Right lobe of liver (tissue), 4 donors: Measurements from ENCODE around the gene OVCA2.

Experiments
- CTCF ChIP-seq, 4 donors: fragments of 200-600 bp in 3 of 4; fragments of 450-650 bp in 1 of 4; IDR thresholded peaks; one replicate each; pipeline versions ENCODE4 v1.5.1 to v1.8.0; 2016 to 2022; ENCODE audit warnings: antibody characterized with exemption in 4 of 4, mild to moderate bottlenecking in 2 of 4
- POLR2A ChIP-seq: fragments of 450-650 bp; IDR thresholded peaks from one replicate; pipeline ENCODE4 v1.6.1; 2017; ENCODE audit warnings: antibody characterized with exemption, mild to moderate bottlenecking
- donor health status: DM: no; HTN: no; CAD: no.
- donor health status: DM: no; HTN: no; CAD: no.
- donor health status: DM: no; HTN: yes; CAD: no.

GRCh38 chr17:2085648-2085949, 43.8 kb downstream of the OVCA2 start:
- no peak for TF ChIP-seq CTCF (IDR thresholded peaks at IDR 0.05)
- no peak for TF ChIP-seq POLR2A
